Measurements from ENCODE around the gene FOXD3. TPM values are rescaled to one million over a fixed set of nuclear protein-coding genes. Genes with fewer than 3 reads are reported as not detected.

FOXD3 gene
- not detected for total RNA-seq

DNA sequence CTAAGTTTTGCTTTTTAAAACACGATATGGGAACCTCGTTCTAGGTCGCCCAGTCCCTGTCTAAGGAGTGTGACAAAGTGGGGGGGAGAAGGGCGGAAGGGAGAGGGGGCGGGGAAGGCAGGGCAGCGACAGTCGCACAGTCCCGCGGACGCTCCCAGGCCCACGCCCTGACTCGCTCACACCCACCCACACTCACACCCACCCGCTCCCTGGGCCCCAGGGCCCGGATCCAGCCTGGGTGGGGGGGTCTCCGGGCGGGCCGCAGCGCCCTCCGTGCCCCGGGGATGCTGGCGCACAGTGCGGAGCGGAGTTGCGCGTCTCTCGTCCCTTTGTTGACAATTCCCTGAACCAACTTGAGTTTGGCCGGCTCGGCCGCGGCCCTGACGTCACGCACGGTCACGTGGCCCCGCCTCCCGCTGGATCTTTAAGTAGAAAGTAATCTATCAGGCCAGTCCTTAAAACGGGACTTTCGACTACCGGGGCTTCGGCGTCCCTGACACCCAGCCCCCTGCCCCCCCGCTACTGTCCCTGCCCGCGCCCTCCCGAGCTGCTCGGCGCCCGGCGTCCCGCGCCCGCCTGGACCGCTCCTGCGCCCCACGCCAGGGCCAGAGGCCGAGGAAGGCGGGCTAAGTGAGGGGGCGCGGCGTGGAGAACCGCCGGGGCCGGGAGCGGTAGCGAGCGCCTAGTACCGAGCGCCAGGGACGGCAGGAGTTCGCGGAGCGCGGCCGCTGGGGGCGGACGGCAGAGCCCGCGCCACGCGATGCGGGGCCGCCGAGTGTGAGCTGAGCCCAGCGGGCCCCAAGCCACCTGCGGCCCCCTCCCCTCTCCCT is at the start of gene FOXD3:
Gene FOXD3 (plus strand): TSS at position 454 of the 830 bp plus-strand sequence. CDS start 492 bp downstream, outside the sequence.
- Mint-ChIP-seq H3K27ac (peak within 1 kb of the TSS; percentile 74), H3K4me1 (ENCODE audit: low read depth) (peaks cover 53% of the 10 kb centered on the region), H3K27me3 (ENCODE audit: low read depth) (peaks cover 67% of the 10 kb centered on the region), H3K4me3 (peak within 1 kb of the TSS; percentile 69), H3K9me3 (ENCODE audit: insufficient read depth) (peaks cover 6% of the 10 kb centered on the region), H3K36me3 (ENCODE audit: low read depth) (peaks cover 29% of the 10 kb centered on the region)
- peak; percentile 24 for ATAC-seq
- POLR2A ChIA-PET: no interaction called here
- CTCF ChIA-PET: interaction anchor here (1.5 kb wide), 1 partner anchor 8 kb away, joined by 4 read pairs; no protein-coding TSS in a partner anchor
- DNase-seq: no peak

GRCh38 chr1:63272811-63273210 is 49.6 kb upstream of the FOXD3 start:
- H3K27ac Mint-ChIP-seq: no peak overlapping the region
- CTCF ChIA-PET: no interaction called here
- H3K9me3 Mint-ChIP-seq (ENCODE audit: insufficient read depth): no peaks in the 10 kb centered on the region
- no peak overlapping the region for H3K4me3 Mint-ChIP-seq
- H3K27me3 Mint-ChIP-seq (ENCODE audit: low read depth): peaks cover 16% of the 10 kb centered on the region
- POLR2A ChIA-PET: no interaction called here
- no peak for ATAC-seq
- no peaks in the 10 kb centered on the region for H3K4me1 Mint-ChIP-seq (ENCODE audit: low read depth)
- no peak for DNase-seq
- no peaks in the 10 kb centered on the region for H3K36me3 Mint-ChIP-seq (ENCODE audit: low read depth)

DNA sequence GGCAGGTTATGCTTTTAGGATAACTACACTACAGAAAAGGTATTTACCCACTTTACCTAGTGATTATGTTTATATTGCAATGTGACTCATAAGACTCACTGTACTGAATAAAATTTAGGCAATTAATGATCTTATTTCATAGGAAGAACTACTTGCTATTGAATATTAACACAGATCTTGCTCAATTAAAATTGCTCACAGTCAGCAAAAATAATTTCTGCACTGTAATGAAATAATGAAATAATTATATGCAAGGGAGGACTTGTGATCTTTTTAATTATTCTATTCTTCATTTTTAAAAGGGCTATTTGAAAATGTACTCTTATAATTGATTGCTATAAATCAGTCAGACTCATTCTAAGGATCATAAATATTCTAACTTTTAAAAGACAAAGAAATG is 48.0 kb upstream of the FOXD3 start:
- Mint-ChIP-seq H3K27ac (no peak overlapping the region), H3K36me3 (ENCODE audit: low read depth) (no peaks in the 10 kb centered on the region), H3K4me1 (ENCODE audit: low read depth) (no peaks in the 10 kb centered on the region), H3K27me3 (ENCODE audit: low read depth) (peaks cover 16% of the 10 kb centered on the region), H3K4me3 (no peak overlapping the region), H3K9me3 (ENCODE audit: insufficient read depth) (no peaks in the 10 kb centered on the region)
- no peak for DNase-seq
- ChIA-PET POLR2A (no interaction called here), CTCF (no interaction called here)
- ATAC-seq: no peak

DNA sequence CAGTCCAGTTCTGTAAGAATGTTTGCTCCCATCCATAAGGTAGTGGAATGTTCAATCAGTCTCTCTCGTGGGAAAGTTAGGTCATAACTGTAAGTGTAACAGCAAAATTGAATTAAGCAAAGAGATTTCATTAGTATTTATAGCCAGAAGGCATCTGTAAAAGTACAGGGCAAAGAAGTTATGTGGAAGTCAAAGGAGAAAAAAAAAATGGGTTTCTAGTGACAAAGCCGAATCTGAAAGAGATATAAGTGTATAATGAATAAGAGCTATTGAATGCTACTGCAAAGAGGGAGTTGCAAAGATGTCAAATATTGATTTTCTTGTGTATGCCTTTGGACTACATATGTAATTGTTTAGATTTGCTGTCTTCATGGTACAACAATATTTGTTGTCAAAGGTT is 47.4 kb upstream of the FOXD3 start:
- no peak for ATAC-seq
- no peak for DNase-seq
- Mint-ChIP-seq H3K4me1 (ENCODE audit: low read depth) (no peaks in the 10 kb centered on the region), H3K4me3 (no peak overlapping the region), H3K27me3 (ENCODE audit: low read depth) (peaks cover 16% of the 10 kb centered on the region), H3K9me3 (ENCODE audit: insufficient read depth) (no peaks in the 10 kb centered on the region), H3K36me3 (ENCODE audit: low read depth) (no peaks in the 10 kb centered on the region), H3K27ac (no peak overlapping the region)
- POLR2A ChIA-PET: no interaction called here
- CTCF ChIA-PET: no interaction called here

DNA sequence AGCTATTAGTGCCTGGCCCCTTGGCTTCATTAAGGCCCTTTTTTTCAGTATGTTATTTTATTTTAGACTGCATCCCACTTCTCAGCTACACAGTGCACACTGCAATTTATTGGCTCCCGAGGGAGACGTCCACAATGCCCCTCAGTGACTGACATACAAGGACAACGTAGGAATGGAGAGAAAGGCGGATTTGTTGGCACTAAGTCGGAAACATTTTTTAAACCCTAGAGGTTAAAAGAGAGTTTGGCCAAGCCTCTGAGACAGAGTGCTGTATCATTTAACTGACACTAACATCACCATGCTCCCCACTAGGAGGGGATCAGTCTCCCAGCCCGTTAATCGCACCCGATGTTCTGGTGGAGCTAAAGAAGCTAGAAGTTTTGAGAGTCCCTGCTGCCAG is 45.7 kb upstream of the FOXD3 start:
- ATAC-seq: no peak
- ChIA-PET POLR2A (no interaction called here), CTCF (no interaction called here)
- Mint-ChIP-seq H3K27me3 (ENCODE audit: low read depth) (peaks cover 16% of the 10 kb centered on the region), H3K27ac (no peak overlapping the region), H3K36me3 (ENCODE audit: low read depth) (no peaks in the 10 kb centered on the region), H3K4me1 (ENCODE audit: low read depth) (no peaks in the 10 kb centered on the region), H3K4me3 (no peak overlapping the region), H3K9me3 (ENCODE audit: insufficient read depth) (no peaks in the 10 kb centered on the region)
- no peak for DNase-seq

- CTCF ChIA-PET: no interaction called here
- ATAC-seq: no peak
- peaks cover 16% of the 10 kb centered on the region for H3K27me3 Mint-ChIP-seq (ENCODE audit: low read depth)
- H3K36me3 Mint-ChIP-seq (ENCODE audit: low read depth): no peaks in the 10 kb centered on the region
- POLR2A ChIA-PET: no interaction called here
- H3K27ac Mint-ChIP-seq: no peak overlapping the region
- H3K4me3 Mint-ChIP-seq: no peak overlapping the region
- no peak for DNase-seq
- H3K4me1 Mint-ChIP-seq (ENCODE audit: low read depth): no peaks in the 10 kb centered on the region
- no peaks in the 10 kb centered on the region for H3K9me3 Mint-ChIP-seq (ENCODE audit: insufficient read depth)
These were observed 44.9 kb upstream of the FOXD3 start for GRCh38 chr1:63277195-63278192.

- no peaks in the 10 kb centered on the region for H3K4me1 Mint-ChIP-seq (ENCODE audit: low read depth)
These were observed 40.6 kb upstream of the FOXD3 start for GRCh38 chr1:63281753-63282152.

DNA sequence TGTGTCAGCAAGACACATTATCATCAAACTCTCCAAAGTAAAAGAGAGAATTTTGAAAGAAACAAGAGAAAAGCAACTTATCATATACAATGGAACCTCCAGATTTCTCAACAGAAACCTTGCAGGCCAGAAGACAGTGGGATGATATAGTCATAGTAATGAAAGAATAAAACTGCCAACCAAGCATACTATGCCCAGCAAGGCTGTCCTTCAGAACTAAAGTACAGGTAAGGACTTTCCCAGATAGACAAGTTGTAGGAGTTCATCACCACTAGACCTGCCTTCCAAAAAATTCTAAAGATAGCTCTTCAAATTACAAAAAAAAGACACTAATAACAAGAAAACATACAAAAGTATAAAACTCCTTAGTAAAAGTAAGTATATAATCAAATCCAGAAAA is 33.2 kb upstream of the FOXD3 start:
- Mint-ChIP-seq H3K4me3 (no peak overlapping the region), H3K36me3 (ENCODE audit: low read depth) (no peaks in the 10 kb centered on the region), H3K27ac (no peak overlapping the region), H3K27me3 (ENCODE audit: low read depth) (peaks cover 2% of the 10 kb centered on the region), H3K9me3 (ENCODE audit: insufficient read depth) (peaks cover 10% of the 10 kb centered on the region), H3K4me1 (ENCODE audit: low read depth) (no peaks in the 10 kb centered on the region)
- no peak for DNase-seq
- ChIA-PET CTCF (no interaction called here), POLR2A (no interaction called here)
- no peak for ATAC-seq

More at GRCh38 chr1:63281753-63282152, 40.6 kb upstream of the FOXD3 start:
- no peak for ATAC-seq
- no peak overlapping the region for H3K27ac Mint-ChIP-seq
- no peaks in the 10 kb centered on the region for H3K36me3 Mint-ChIP-seq (ENCODE audit: low read depth)
- H3K27me3 Mint-ChIP-seq (ENCODE audit: low read depth): peaks cover 5% of the 10 kb centered on the region
- CTCF ChIA-PET: no interaction called here
- H3K4me3 Mint-ChIP-seq: no peak overlapping the region
- DNase-seq: no peak
- no peaks in the 10 kb centered on the region for H3K9me3 Mint-ChIP-seq (ENCODE audit: insufficient read depth)
- POLR2A ChIA-PET: no interaction called here

DNA sequence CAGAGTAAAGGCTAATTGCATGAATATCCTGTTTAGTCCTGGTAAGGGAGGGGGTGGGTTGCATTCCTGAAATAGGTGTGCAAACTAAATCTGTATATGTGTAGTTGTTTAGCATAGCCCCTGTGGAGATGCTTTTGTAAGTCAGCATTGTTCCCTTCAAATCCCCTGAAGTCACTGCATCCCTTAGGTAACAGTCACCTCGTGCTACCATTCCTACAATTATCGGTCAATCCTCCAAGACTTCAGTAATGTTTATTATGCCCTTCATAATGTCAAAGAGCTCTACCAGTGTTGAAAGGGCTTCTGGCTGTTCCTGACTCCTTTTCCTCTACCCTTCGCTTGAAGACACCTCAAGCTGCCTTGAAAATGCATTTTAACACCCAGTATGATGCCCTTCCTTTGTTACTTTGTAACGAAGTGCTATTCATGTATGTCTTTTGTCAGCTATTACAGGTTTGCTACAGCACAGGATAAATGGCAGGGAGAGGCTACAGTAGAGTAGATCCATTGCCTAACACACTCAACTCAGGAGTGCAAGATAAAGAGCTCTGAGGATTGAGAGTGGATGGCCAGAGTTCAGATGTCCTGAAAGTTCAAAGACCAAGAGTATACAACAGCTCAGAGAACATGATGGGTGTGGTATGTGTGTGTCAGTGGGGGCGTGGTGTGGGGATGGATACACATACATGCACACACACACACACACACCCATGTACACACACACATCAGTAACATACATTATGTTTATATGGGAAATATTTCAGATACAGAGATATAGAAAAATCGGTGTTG is 27.4 kb upstream of the FOXD3 start:
- Mint-ChIP-seq H3K4me1 (ENCODE audit: low read depth) (no peaks in the 10 kb centered on the region), H3K4me3 (no peak overlapping the region), H3K9me3 (ENCODE audit: insufficient read depth) (no peaks in the 10 kb centered on the region), H3K27me3 (ENCODE audit: low read depth) (no peaks in the 10 kb centered on the region), H3K27ac (no peak overlapping the region), H3K36me3 (ENCODE audit: low read depth) (no peaks in the 10 kb centered on the region)
- ATAC-seq (no peak), DNase-seq (no peak)
- ChIA-PET CTCF (interaction anchor here (1.3 kb wide), 1 partner anchor 11 kb away, joined by 3 read pairs; no protein-coding TSS in a partner anchor), POLR2A (no interaction called here)

DNA sequence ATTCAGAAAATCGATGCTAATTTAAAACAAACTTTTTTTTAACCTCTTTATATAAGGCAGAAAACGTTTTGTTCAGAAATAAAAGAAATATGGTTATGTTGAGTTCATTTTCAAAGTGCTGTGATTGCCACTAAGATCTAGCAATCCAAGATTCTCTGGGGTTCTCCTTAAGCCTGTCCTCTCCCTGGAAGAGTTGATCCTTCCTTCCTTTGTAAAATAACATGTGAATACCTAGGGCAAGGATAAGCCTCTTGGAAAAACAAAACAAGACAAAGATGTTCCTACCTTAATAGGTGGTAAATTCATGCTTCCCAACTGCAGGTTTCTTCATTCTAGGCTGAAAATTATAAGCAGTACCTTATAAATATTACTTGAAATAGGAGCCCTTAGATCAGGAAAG is 18.0 kb upstream of the FOXD3 start:
- DNase-seq (no peak), ATAC-seq (no peak)
- ChIA-PET CTCF (interaction anchor here (0.9 kb wide), 1 partner anchor 13 kb away, joined by 3 read pairs; no protein-coding TSS in a partner anchor), POLR2A (no interaction called here)
- H3K27me3 Mint-ChIP-seq (ENCODE audit: low read depth): peaks cover 17% of the 10 kb centered on the region
- H3K4me3 Mint-ChIP-seq: no peak overlapping the region
- H3K27ac Mint-ChIP-seq: no peak overlapping the region
- H3K9me3 Mint-ChIP-seq (ENCODE audit: insufficient read depth): no peaks in the 10 kb centered on the region
- no peaks in the 10 kb centered on the region for H3K4me1 Mint-ChIP-seq (ENCODE audit: low read depth)
- H3K36me3 Mint-ChIP-seq (ENCODE audit: low read depth): no peaks in the 10 kb centered on the region

DNA sequence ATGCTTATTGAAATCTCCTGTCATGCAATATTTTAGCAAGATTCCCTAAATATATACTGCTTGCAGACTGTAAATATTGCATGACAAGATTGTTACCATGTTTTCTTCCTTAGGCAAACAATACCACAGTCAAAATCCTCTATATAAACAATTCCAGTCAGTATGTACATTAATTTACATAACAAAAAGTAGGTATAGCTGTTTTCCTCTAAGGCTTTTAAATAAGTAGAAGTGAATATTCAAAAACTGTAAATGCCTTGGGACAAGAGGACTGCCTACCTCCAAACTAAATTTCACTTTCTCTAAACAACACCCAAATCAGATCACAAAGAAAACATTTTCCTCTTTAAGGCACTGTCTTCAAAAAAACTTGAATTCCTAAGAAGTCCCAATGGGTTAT is 17.3 kb upstream of the FOXD3 start:
- Mint-ChIP-seq H3K27ac (no peak overlapping the region), H3K36me3 (ENCODE audit: low read depth) (no peaks in the 10 kb centered on the region), H3K4me1 (ENCODE audit: low read depth) (no peaks in the 10 kb centered on the region), H3K27me3 (ENCODE audit: low read depth) (peaks cover 17% of the 10 kb centered on the region), H3K9me3 (ENCODE audit: insufficient read depth) (no peaks in the 10 kb centered on the region), H3K4me3 (no peak overlapping the region)
- ChIA-PET POLR2A (no interaction called here), CTCF (interaction anchor here (0.9 to 1.0 kb wide), 2 partner anchors 12 to 22 kb away, joined by 3 read pairs; no protein-coding TSS in a partner anchor)
- no peak for ATAC-seq
- no peak for DNase-seq

All from activated CD8-positive, alpha-beta T cell treated with anti-CD3 and anti-CD28 coated beads, Interleukin-2, amount 10 ng/mL, durations not matched to agents 7 days and 5 days (primary cell).